GM19035 (cell line): Measurements from ENCODE around the gene APCDD1L.

Experiments used
- ATAC-seq: cut with Tn5 transposase; IDR thresholded peaks from one replicate; pipeline ENCODE4 v1.9.1; 2021; ENCODE audit not compliant: unreplicated experiment

APCDD1L gene

DNA sequence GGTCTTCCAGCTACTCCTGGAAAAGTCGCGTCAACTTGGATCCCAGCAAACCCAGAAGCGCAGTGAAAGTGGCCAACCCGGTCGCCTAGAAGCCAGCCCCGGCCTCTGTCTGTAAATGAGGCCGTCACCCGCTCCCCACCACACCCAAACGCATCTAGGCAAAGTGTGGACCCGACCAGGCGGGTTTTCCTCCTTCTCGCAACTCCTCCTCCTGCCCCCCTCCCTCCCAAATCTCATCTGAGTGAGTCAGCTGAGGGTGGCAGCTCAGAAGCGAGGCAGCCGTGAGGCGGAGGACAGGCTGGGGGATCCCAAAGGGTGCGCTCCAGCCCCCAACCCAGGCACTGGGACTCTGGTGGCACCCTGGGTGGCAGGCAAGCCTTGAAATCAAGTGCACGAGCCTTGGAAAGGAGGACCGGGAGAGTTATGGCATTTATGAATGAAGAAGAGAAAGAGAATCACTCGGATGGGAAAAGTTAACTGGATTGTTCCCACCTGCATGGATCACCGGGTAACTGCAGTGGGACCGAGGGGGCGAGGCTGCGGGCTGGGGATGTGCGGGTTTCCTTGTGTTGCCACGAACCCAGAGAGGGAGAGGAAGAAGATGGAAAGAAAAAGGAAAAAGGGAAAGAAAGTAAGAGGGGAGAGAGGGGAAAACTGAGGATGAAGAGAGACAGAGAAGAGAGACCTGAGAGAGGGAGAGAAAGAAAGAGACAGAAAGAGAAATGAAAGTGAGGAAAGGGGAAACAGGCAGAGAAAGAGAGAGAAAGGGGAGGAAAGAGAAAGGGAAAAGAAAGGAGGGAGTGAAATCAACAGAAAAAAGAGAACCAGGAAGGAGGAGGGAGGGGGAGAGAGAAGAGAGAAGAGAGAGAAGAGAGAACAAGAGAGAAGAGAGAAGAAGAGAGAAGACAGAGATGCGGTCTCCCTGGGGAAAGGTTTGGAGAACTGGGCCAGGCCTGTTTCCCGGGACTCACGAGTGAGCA lies at the start of gene APCDD1L:
APCDD1L (minus strand) TSS at position 167 of the 980 bp plus-strand sequence. CDS start 692 bp downstream, outside the sequence.
- ATAC-seq, result no peak

DNA sequence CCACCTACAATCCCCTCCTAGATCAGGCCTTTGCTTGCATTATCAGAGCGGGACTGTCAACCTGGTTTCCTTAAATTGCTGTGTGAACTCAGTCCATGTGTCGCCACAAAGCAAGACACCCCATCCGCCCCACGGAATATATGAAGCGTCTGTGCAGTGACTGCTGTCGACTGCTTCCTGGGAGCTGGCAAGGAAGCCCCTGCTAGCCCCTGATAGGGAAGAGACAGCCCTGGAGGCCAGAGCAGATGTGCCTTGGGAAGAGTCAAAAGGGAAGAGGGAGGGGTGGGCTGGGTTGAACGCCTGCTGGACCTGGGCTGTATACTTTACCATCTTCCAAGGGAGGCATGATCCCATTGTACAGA lies 44.1 kb upstream of the APCDD1L start:
- no peak for ATAC-seq

DNA sequence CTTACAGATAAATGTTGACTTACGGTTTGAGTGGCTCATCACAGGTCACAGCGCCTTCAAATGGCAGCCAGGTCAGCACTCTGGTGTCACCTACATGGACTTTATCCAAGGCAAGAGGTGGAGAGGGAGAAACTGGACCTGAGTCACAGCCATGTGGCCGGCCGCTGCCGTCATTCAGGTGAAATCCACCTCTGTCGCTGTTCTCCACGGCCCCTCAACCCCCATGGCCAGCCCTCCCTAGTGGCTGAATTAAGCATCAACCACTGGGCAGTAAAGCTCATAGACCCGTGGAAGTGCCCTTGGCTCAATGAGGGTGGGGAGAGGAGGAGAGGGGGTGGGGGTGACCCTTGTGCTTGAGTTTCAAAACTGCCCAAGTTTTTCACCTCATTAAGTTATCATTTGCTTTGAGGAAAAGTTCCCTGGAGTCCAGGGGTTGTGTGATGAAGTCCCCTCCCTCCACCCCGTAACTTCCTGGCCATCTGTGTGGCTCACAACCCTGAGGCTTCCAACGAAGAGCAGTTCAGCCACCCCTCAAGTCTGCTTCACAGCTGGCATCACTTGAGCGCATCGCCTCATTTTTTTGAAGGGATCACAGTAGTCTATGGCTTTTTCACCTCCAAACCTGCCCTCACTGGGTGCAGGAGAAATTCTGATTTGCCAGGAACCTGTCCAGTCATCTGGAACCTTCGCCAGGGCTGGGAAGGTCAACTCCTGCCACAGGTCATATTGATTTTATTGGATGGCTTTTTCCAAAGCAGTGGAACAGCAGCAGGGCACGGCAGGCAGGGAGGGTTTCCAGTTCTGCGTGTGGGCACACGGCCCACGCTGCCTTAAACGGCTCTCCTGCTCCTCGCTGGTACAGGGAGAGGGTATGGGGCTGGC lies 43.5 kb upstream of the APCDD1L start:
- ATAC-seq, result no peak

GRCh38 chr20:58557733-58558342 lies 42.6 kb upstream of the APCDD1L start:
- ATAC-seq, result no peak

GRCh38 chr20:58556961-58557360 lies 41.8 kb upstream of the APCDD1L start:
- ATAC-seq, result no peak

DNA sequence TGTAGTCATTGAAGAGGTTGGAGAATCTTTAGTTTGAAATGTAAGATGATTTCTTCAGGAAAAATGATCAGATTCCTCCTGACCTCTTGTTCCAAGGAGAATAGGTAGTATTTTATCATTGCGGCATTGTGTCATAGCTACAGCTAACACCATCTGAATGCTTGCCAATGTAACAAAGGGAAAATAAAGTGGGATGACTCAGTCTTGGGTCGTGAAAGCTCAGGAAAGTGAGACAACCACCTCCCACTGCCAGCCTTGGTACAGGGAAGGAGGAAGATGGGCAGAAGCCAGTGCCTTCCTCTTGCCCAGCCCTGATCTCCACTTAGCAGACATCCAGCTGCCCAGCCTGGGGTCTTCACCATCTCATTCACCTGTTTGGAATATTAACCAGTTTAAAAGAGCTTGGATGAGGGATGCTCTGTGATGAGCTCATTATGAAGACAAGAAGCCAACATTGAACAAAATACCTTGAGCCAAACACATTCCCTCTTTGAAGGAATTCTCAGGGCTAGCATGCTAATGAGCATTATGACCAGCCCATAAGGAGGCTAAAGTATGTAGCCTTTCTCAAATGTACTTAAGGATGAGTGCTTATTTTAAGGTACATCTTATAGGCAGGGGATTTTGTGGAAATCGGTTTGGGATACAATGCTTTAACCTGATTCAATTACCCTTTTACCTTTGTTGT lies 40.0 kb upstream of the APCDD1L start:
- ATAC-seq, result no peak

- no peak for ATAC-seq
These were observed 39.3 kb upstream of the APCDD1L start for GRCh38 chr20:58554541-58554940.

DNA sequence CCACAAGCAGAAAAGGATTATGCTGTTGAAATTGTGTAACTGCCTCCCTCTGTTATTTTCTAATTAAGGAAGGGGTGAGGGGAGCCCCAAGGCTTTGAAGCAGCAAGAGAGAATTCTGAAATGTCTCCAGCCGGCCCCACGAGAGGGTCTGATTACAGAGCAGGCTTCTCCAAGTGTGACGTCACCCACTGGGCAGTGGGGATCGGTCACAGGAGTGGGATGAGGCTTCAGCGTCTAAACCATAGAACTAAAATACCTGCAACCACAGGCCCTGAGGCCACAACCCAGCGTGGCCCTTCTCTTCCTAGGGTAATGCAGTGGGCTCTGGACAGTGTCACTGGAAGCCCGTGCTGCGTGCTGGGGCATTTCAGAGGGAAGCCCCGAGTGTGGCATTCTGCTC lies 38.6 kb upstream of the APCDD1L start:
- ATAC-seq, result no peak

GRCh38 chr20:58553166-58553696 lies 38.0 kb upstream of the APCDD1L start:
- ATAC-seq, result no peak

DNA sequence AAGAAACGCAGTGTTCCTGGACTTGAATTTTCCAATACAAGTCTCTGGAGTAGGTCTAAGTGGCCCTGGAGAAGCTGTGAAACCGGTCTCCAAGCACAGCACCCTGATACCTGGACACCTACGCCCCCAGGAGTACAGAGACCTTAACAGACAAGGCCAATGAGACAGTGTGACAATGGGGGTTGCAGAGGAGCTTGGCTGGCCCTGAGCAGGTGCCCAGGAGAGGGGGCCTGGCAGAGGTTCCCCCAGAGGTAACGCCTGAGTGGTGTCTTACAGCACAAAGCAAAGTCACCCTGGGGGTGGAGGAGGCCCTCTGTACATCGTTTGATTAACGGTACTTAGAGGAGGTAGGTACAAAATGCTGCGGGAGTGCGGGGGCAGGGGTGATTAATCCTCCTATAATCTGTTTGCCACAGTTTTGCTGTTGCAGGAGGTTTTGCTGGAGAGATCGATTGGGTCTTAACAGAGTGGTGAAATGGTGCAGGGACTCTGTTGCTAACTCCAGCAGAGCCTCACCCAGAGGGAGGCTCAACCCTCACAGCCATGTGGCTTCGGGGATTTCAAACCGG lies 37.3 kb upstream of the APCDD1L start:
- no peak for ATAC-seq

GRCh38 chr20:58551631-58552030 lies 36.4 kb upstream of the APCDD1L start:
- ATAC-seq, result no peak

DNA sequence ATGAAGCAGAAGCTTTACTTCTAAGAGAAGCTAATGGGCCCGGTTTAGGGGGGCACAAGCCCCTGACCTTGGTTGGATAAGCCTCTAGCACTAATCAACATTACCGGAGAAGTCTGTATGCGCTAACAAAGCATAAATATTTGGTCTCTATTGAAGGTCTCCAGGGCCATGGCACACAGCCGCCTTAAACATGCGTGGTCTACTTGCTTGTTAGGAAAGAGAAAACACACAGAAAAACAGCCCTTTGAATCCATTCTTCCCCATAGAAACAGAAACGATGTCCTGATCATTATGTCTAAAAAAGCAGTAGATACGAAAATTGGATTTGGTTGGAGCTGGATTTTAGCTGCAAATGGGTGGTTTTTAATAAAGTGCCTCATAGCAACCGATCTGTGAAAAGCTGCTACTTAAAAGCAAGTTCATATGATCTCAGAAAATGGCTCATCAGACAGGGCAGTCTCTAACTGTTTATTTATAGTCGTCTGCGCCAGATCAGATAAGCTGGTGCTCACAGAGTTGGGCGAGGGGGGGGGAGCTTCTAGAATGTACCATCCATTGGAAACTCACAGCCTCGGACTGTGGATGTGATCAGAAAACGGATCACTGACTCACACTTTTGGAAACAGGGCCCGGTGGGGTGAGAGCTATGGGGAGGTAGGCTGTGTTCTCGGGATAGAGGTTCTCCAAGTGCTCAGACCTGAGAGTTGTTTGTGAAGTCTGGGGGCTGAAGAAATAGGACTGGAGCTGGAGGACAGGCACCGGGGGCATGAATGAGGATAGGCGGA lies 35.3 kb upstream of the APCDD1L start:
- no peak for ATAC-seq

GRCh38 chr20:58549231-58550209 lies 34.3 kb upstream of the APCDD1L start:
- ATAC-seq, result no peak

GRCh38 chr20:58547623-58548475 lies 32.6 kb upstream of the APCDD1L start:
- ATAC-seq, result no peak

- no peak for ATAC-seq
These were observed 31.8 kb upstream of the APCDD1L start for GRCh38 chr20:58546756-58547622.

DNA sequence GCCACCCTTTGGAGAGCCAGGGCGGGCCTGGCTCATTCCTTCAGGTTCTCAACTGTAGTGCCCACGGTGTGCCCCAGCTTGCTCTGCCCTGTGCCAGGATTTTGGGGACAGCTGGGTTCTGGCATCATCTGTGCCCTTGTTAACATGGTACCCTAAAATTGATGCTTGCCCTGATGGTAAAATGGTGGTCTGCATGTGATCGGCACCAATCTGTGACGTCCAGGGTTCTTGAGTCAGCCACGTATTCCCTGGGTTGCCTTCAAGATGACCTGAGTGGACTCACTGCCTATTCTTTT lies 31.2 kb upstream of the APCDD1L start:
- ATAC-seq, result no peak
